NCI-H1436 (cell line): Measurements from ENCODE around the gene ZNF428.
A peak's percentile ranks its signal among the peaks of the same experiment; 100 is the strongest.
"Not testable (repeated sequence)": the region's sequence is repeated elsewhere in the genome, so short reads cannot be mapped to it uniquely, and the experiment has no call there.

ENCODE experiments used
- DNase-seq: peaks from one replicate; lab custom pipeline; 2025; lab: John Stamatoyannopoulos, UW

ZNF428 gene

DNA sequence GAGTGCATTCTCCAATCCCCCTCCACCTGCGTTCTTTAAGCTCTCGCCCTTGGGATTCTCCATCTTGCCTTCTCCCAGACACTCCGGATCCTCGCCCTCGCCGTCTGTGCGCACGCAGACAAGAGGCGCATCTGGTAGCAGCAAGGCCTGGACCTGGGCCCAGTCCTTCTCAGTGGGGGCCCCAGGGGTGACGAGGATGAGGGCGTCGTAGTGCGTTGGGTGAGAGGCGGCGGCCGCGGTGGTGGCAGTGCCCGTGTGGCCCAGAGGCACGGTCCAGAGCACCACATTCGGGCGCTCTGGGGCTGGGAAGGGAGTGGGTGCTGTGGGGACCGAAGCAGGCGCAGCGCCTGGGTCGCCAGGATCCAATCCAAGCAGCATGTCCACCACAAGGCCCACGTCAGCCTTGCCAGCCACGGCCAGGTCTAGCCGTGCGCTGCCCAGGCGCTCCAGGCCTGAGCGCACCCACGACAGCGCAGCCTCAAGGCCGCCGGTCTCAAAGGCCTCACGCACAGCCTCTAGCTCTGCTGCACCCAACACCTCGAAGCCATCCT lies 26.6 kb downstream of the ZNF428 start:
- DNase-seq, result no peak

DNA sequence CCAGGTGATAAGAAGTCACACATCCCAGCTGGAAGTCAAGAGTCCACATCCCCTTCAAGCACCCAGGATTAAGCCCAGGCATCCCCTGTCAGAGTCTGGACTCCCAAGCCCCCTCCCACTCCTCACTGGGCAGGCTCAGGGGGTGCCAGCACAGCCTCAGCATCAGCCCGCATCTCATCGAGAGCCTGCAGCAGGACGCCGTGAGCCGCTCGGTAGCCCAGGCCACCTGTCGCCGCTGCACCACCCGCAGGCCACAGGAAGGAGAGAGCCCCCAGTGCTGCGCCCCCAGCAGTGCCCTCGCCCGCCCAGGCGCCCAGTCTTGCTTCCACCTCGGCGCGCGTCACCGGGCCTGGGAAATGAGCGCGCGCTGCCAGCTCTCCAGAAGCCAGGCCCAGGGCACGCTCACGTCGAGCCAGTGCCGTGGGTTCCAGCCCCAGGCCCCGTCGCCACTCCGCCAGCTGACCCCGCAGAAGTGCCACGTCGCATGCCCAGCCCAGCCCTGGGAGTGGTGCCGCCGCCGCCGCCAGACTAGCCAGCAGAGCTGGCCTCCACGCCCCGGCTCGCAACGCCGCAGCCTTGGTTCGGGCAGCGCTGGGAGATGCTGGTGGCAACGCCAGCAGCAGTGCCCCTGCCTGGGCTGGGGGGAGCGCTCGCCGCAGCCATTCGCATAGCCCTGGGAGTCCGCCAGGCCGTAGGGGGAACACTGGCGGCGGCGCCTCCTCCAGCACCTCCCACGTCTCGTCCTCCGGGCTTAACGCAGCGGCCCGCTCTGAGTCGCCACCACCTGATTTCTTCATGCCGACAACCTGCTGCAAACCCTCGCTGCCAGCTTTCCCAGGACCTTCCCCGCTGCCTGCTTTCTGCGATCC lies 27.3 kb downstream of the ZNF428 start:
- no peak for DNase-seq

DNA sequence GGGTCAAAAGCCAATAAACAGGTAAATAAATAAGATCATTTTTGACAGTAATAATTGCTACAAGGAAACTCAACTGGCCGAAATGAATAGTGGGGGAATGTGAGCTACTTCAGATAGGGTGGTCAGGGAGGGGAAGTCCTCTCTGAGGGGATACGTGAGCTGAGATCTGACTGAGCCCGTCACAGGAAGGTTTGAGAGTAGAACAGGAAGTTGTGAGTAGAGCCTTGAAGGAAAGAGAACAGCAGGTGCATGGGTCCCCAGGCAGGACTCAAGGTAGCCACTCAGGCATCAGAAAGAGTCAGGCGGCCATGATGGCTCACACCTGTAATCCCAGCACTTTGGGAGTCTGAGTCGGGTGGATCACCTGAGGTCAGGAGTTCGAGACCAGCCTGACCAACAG lies 29.8 kb downstream of the ZNF428 start:
- no peak for DNase-seq

DNA sequence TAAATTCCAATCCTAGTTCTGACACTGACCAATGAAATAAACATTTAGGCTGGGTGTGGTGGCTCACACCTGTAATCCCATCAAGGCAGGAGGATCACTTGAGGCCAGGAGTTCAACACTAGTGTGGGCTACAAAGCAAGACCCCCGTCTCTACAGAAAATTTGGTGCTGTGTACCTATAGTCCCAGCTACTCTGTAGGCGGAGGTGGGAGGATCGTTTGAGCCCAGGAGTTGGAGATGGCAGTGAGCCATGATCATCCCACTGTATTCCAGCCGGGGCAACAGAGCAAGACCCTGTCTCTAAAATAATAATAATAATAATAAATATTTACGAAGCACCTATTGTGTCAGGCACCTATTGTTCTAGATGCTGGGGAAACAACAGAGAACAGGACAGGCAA lies 30.2 kb downstream of the ZNF428 start:
- no peak for DNase-seq

DNA sequence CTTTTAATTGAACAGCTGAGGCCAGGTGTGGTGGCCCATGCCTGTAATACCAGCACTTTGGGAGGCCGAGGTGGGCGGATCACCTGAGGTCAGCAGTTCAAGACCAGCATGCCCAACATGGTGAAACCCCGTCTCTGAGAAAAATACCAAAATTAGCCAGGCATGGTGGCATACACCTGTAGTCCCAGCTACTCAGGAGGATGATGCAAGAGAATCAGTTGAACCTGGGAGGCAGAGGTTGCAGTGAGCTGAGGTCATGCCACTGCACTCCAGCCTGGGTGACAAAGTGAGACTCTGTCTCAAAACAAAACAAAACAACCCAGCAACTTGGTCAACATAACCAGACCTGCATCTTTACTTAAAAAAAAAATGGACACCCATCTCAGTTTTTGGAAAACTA lies 32.4 kb downstream of the ZNF428 start:
- DNase-seq, result not testable (repeated sequence)

DNA sequence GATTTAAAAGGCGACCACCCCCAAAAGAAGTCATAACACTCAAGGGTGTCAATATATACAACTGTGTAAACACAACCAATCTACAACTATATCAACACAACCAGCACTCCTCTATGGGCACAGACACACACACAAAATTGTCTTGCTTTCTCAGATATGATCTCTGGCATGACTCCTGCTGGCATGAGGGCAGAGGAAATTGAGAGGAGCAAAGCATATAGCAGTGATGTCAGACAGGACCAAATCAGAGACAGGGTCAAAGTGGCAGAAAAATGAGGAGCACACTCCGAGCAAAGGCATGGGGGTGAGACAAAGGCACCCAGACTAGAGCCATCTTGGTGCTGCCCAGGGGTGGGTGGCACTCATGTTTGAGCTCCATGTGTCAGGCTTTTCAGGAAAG lies 33.1 kb downstream of the ZNF428 start:
- no peak for DNase-seq

DNA sequence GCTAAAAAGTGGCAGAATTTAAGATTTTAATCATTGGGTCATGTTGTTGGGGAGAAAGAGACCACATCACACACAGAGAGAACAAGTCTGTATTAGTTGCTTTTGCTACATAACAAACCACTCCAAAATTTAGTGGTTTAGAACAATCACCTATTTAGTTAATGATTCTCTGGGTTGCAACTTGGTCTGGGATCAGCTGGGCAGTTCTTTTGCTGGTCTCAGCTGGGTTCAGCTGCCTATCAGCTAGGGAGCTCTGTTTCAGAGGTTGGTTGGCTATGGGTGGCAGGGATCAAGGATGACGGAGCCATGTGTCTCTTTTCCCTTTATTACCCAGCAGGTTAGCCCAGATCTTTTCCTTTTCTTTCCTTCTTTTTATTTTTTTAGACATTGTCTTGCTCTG lies 34.9 kb downstream of the ZNF428 start:
- no peak for DNase-seq

DNA sequence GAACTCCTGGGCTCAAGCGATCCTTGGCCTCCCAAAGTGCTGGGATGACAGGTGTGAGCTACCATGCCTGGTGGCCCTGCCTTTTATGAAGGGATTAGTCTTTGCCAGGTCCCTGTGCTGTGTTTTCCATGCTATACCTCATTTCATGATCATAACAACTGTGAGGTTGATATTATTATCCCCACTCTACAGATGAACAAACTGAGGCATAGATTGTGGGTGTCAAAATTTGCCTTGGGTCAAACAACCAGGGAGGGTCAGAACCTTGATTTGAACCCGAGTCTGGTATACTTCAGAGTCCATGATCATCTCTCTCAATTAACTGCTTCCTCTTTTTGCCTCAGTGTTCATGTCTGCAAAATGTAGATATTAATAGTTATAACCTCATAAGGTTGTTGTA lies 36.9 kb downstream of the ZNF428 start:
- DNase-seq, result no peak

DNA sequence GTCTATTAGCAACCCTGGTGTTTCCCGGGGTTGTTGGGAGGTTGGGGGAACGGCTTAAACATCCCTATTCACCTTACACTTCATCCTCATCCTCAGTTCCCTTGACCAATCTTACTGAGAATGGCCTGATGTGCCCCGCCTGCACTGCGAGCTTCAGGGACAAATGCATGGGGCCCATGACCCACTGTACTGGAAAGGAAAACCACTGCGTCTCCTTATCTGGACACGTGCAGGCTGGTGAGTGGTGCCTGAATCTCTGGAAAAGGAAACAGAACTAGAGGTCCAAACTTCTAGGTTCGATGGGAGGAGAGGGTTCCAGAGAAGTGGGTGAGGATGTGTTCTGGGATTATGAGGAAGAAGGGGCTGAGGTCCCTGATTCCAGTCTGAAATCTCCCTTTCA lies 38.0 kb downstream of the ZNF428 start:
- DNase-seq, result no peak

DNA sequence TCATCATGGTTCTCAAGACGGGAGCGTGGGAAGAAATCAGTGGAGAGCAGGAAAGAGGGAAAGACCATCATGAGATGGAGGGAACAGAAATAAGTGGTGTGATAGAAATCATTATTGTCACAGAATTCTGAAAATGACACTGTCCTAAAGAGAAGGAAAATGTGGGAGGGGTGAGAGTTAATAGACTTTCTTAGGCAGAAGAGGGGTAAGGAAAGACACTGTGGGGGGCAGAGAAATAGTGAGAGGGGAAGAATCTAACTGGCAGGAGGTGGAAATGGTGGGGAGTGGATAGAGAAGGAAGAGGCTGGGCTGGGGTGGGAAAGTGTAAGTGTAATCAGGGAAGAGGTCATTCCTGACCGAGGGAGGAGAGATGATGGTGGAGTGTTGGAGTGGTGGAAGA lies 40.6 kb downstream of the ZNF428 start:
- no peak for DNase-seq

DNA sequence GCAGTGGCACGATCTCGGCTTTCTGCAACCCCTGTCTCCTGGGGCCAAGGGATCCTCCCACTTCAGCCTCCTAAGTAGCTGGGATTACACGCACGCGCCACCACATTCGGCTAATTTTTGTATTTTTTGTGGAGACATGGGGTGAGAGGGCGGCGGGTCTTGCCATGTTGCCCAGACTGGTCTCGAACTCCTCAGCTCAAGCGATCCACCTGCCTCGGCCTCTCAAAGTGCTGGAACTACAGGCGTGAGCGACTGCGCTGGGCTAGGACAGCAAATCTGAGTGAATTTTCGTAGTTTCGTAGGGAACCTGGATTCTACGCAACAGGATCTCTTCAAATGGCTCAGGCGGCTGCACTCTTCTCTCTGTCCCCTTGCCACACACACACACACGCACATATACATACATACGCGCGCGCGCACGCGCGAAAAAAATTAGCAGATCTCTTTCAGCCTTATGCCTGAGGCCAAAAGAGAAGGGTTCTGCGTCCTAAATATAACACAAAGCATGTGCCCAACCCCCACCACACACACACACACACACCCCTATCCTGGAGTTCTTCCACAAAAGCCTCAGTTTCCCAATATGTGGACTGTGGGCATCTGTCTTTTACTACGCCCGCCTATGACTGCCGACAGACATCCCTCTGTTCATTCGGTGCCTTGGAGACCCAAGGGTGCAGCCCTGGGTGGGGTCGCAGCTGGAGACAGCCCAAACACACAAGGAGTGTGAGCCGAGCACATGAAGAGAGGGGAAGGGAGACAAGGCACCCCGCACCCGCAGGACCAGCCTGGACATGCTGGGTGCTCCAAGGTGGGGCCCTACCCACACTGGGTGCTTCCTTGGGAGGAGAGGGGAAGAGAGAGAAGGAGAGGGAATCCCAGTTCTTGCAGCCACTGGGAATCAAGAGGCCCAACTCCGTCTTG lies 43.2 kb downstream of the ZNF428 start:
- DNase-seq, result peak; percentile 47

DNA sequence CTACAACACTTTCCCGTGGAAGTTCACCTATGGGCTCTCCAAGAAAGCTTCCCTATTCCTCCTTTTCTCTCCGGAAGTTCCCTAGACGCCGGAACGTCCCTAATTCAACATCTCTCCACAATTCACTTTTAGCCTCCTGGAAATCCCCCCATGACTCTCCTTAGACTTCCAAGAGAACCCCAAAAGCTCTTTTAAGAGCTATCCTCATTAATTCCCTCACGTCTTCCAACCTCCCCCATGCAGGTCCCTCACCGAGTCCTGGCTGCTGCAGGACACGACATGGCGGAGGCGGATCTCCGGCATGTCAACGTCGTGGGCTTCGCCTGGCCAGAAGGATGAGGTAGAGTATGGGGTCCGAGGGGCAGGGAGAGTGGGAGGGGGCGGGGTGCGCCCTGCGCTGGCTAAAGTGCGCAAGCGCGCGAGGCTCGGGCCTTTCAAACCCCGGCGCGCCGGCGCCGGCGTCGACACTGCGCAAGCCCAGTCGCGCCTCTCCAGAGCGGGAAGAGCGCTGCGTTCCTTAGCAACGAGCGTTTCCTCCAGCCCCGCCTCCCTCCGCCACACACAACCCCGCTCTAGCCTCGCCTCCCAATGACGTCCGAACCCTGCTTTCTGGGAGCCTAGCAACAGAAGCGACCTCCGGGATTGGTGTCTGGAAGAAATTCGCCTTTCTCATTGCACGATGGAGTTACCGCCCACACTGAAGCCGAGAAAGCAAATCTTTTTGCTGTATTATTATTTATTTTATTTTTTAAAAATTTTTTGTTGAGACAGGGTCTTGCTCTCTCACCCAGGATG lies 44.1 kb downstream of the ZNF428 start, which contains the start of the genes PINLYP and XRCC1:
Gene PINLYP (plus strand): TSS at position 646 of the 795 bp plus-strand sequence. CDS start 1,391 bp downstream, outside the sequence.
Gene XRCC1 (minus strand): TSS at position 372 of the 795 bp plus-strand sequence. CDS start 69 bp downstream, at position 303.
- DNase-seq, result peak; percentile 98

DNA sequence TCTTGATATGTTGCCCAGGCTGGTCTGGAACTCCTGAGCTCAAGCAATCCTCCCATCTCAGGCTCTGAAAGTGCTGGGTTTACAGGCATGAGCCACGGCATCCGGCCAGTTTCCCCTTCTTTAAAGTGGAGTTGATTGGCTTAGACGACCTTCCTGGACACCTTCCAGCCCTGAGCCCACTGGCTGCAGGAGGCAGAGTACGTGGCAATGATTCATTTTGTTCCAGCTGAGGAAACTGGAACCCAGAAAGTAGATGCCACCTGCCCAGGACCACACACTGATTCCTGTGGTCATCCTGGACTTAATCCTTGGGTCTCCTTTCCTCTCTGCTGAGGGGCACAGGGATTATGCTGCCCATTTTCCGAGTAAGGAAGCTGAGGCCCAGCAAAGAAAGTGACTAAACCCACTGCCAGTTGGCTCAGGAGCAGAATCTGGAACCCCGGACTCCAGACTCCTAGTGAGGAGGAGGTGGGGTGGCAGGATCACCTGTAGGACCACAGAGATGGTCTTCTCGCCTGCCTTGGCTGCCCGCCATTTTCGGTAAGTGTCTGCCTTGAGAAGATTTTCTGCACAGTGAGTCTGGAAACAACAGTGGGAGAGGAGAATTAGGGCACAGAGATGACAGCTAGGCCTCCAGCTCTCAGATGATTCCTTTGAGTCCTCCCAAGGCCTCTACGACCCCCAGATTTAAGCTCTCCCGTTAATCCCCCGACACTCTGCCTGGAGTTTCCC lies 44.8 kb downstream of the ZNF428 start:
- DNase-seq, result no peak

DNA sequence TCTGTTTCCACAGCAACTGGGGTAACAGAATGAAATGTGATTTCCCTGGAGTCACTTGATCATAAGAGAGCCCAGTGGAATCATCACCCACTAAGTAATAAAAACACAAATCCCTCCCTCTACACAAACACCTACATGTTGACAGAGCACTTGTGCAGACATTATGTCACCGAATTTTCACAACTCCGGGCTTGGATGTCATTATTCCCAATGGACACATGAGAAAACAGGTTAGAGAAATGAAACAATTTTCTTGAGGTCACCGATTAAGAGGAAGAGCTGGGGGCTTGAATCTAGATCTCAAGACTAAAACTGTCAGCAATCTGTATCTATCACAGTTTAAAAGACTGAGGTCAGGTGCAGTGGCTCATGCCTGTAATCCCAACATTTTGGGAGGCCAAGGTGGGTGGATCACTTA lies 47.2 kb downstream of the ZNF428 start:
- DNase-seq, result peak; percentile 30

DNA sequence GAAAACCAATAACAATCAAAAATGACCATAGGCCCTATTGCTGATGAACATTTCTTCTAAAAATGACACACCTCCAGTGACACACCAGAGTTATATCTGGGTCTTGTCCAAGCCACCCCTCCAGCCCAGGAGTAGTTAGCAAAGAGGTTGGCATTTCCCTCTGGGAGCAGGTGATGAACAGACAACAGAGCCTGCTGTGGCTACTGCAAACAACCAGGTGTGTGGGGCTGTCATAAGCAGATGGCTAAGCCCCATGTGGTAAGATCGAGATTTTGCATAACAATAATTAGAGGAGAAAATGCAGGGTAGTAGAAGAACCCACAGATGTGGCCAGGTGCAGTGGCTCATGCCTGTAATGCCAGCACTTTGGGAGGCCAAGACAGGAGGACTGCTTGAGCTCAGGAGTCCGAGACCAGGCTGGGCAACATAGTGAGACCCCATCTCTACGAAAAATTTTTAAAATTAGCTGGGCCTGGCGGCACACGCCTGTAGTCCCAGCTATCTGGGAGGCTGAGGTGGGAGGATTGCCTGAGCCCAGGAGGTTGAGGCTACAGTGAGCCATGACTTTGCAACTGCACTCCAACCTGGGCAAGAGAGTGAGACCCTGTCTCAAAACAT lies 49.1 kb downstream of the ZNF428 start:
- peak; percentile 6 for DNase-seq

DNA sequence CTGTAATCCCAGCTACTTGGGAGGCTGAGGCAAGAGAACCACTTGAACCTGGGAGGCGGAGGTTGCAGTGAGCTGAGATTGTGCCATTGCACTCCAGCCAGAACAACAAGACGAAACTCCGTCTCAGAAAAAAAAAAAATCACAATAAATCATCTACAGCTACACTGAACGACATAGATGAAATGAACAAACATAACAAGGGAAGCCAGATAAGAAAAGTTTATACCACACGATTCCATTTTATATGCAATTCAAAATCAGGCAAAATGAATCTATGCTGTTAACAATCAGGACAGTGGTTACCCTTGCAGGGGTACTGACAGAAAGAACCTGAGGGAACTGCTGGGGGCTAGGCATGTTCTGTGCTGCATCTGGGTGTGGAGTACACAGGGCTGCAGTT lies 49.8 kb downstream of the ZNF428 start:
- no peak for DNase-seq

DNA sequence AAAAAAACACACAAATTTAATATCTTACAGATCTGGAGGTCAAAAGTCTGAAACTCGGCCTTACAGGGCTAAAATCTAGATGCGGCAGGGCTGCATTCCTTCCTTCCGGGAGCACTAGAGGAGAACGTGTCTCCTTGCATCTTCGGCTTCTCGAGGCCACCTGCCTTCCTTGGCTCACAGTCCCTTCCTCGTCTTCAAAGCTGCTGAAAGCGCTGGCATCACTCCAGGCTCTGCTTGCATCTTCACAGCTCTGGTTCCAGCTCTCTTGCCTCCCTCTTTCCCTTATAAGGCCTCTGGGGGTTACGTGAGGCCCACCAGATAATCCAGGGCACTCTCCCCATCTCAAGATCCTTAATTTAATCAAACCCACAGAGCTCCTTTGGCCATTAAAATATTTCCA lies 54.6 kb downstream of the ZNF428 start:
- DNase-seq, result no peak

DNA sequence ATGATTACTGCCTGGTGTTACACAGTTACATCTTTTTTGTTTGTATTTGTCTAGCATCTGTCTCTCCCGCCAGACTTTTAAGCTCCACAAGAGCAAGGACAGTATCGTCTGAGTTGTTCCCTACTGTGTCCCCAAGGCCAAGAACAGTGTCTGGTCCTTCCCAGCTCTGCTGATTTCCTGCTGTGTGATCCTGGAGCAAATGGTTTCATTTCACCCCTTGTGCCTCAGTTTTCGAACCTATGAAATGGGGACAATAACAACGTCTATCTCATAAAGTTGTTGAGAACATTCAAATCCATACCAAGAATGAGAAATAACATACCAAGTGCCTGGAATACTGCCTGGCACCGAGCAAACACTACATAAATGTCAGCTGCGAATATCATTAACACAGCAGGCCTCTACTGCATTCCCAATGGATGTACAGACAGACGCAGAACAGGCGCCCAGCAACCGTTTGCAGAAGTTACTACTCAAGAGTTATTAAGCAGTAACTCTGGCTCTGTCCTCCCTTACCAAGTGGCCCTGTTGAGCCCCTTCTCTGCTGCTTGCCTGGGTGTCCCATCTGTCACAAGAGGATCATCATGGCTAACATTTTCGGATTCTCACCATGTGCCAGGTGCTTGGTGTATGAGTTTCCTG lies 55.5 kb downstream of the ZNF428 start:
- DNase-seq, result no peak

DNA sequence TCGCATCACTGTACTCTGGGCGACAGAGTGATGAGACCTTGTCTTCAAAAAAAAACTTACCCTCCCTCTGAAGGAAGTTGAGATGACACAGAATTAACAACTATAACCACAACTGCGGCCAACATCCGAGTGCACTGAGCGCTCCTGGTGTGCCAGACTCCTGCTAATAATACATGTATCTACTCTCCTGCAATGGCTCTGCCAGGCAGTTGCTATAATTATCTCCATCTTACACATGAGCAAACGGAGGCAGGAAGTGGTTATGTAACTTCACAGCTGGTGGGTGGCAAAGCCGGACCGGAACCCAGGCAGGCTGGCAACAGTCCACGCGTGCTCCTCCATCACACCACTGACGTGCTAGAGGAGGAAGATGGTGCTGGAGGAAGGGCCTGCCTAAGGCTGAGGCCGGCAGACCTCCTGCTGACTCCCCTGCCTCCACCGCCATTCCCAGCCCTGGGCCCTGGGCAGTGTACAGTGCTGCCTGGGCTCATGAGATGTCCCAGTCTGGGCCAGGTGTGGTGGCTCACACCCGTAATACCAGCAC lies 56.7 kb downstream of the ZNF428 start:
- peak; percentile 47 for DNase-seq
